Measurements from ENCODE around the gene CRKL. TPM values are rescaled to one million over a fixed set of nuclear protein-coding genes. Genes with fewer than 3 reads are reported as not detected.

Gene CRKL
- total RNA-seq, 1 donor from 2014 or later: 91.0 TPM

GRCh38 chr22:20884454-20884853 lies 32.8 kb upstream of the CRKL start:
- no peaks in the 10 kb centered on the region for H3K79me2 ChIP-seq (ENCODE audit: low read depth)
- H2AFZ ChIP-seq (replicated peaks): no peak overlapping the region
- H3K9ac ChIP-seq: no peak overlapping the region
- Mint-ChIP-seq H3K36me3 (peaks cover 16% of the 10 kb centered on the region), H3K9me3 (no peaks in the 10 kb centered on the region), H3K27me3 (ENCODE audit: insufficient read depth, low read depth) (peaks cover 3% of the 10 kb centered on the region), H3K27ac (no peak overlapping the region), H3K4me3 (no peak overlapping the region), H3K4me1 (peaks cover 4% of the 10 kb centered on the region)
- no peaks in the 10 kb centered on the region for H4K20me1 ChIP-seq (ENCODE audit: low read depth)
- H3K27me3 ChIP-seq: no peaks in the 10 kb centered on the region
- H3K4me3 ChIP-seq: no peak overlapping the region
- DNase-seq (ENCODE audit: low spot score): no peak
- TF ChIP-seq EZH2 (IDR thresholded peaks at IDR 0.05): no peak
- no peak for TF ChIP-seq CTCF (IDR thresholded peaks at IDR 0.05)
- no peak for TF ChIP-seq EZH2phosphoT487 (IDR thresholded peaks at IDR 0.05)
- no peaks in the 10 kb centered on the region for H3F3A ChIP-seq (ENCODE audit: low read depth)
- no peaks in the 10 kb centered on the region for H3K36me3 ChIP-seq
- H3K9me3 ChIP-seq (ENCODE audit: low read depth): no peaks in the 10 kb centered on the region
- H3K27ac ChIP-seq: no peak overlapping the region
- H3K4me1 ChIP-seq: no peaks in the 10 kb centered on the region
- no peak overlapping the region for H3K4me2 ChIP-seq

- Histone ChIP-seq H3K36me3 (no peaks in the 10 kb centered on the region), H3K4me2 (no peak overlapping the region), H4K20me1 (ENCODE audit: low read depth) (no peaks in the 10 kb centered on the region), H2AFZ (replicated peaks) (no peak overlapping the region), H3K27ac (no peak overlapping the region), H3K9me3 (ENCODE audit: low read depth) (no peaks in the 10 kb centered on the region), H3K27me3 (no peaks in the 10 kb centered on the region), H3K9ac (no peak overlapping the region), H3F3A (ENCODE audit: low read depth) (no peaks in the 10 kb centered on the region), H3K4me1 (no peaks in the 10 kb centered on the region), H3K4me3 (no peak overlapping the region), H3K79me2 (ENCODE audit: low read depth) (no peaks in the 10 kb centered on the region)
- Mint-ChIP-seq H3K9me3 (no peaks in the 10 kb centered on the region), H3K4me1 (peaks cover 4% of the 10 kb centered on the region), H3K27me3 (ENCODE audit: insufficient read depth, low read depth) (peaks cover 5% of the 10 kb centered on the region), H3K36me3 (peaks cover 18% of the 10 kb centered on the region), H3K27ac (peak overlapping the region; percentile 76), H3K4me3 (no peak overlapping the region)
- TF ChIP-seq EZH2 (IDR thresholded peaks at IDR 0.05) (no peak), CTCF (IDR thresholded peaks at IDR 0.05) (no peak), EZH2phosphoT487 (IDR thresholded peaks at IDR 0.05) (no peak)
- no peak for DNase-seq (ENCODE audit: low spot score)
Observed at GRCh38 chr22:20885017-20885556, 32.1 kb upstream of the CRKL start.

GRCh38 chr22:20885557-20886323 lies 31.5 kb upstream of the CRKL start:
- Histone ChIP-seq H3K27ac (no peak overlapping the region), H3K9ac (no peak overlapping the region), H3K27me3 (no peaks in the 10 kb centered on the region), H3K4me2 (no peak overlapping the region), H3F3A (ENCODE audit: low read depth) (no peaks in the 10 kb centered on the region), H3K9me3 (ENCODE audit: low read depth) (no peaks in the 10 kb centered on the region), H4K20me1 (ENCODE audit: low read depth) (no peaks in the 10 kb centered on the region), H3K36me3 (no peaks in the 10 kb centered on the region), H3K4me3 (no peak overlapping the region), H3K4me1 (no peaks in the 10 kb centered on the region), H3K79me2 (ENCODE audit: low read depth) (no peaks in the 10 kb centered on the region), H2AFZ (replicated peaks) (peak overlapping the region; percentile 53)
- peaks cover 15% of the 10 kb centered on the region for H3K36me3 Mint-ChIP-seq
- H3K27me3 Mint-ChIP-seq (ENCODE audit: insufficient read depth, low read depth): peaks cover 5% of the 10 kb centered on the region
- TF ChIP-seq CTCF (IDR thresholded peaks at IDR 0.05) (peak; percentile 85), EZH2phosphoT487 (IDR thresholded peaks at IDR 0.05) (no peak)
- H3K9me3 Mint-ChIP-seq: no peaks in the 10 kb centered on the region
- peak; percentile 89 for DNase-seq (ENCODE audit: low spot score)
- H3K4me3 Mint-ChIP-seq: no peak overlapping the region
- H3K4me1 Mint-ChIP-seq: peaks cover 4% of the 10 kb centered on the region
- no peak overlapping the region for H3K27ac Mint-ChIP-seq

Data from neural progenitor cell (in vitro differentiated cells).